ENCODE measurements around the gene CRHR2.

CRHR2 gene

GRCh38 chr7:30727061-30727945 is 45.0 kb upstream of the CRHR2 start:
- Histone ChIP-seq H3K9me3 (replicated peaks; ENCODE audit: insufficient read depth, low read length) (no peaks in the 10 kb centered on the region), H2AFZ (ENCODE audit: low read length) (no peak overlapping the region), H3K9ac (ENCODE audit: low read length) (no peak overlapping the region), H3K27ac (ENCODE audit: low read length) (no peak overlapping the region), H3K4me3 (ENCODE audit: low read length) (no peak overlapping the region), H3K9me2 (replicated peaks; ENCODE audit: insufficient read depth, low read length) (no peaks in the 10 kb centered on the region), H3K4me1 (ENCODE audit: low read length) (no peaks in the 10 kb centered on the region), H3F3A (ENCODE audit: insufficient read depth, low read length) (no peaks in the 10 kb centered on the region), H3K27me3 (replicated peaks; ENCODE audit: insufficient read depth, low read length) (no peaks in the 10 kb centered on the region), H3K79me2 (ENCODE audit: low read length) (no peaks in the 10 kb centered on the region), H3K36me3 (replicated peaks; ENCODE audit: insufficient read depth, low read length) (no peaks in the 10 kb centered on the region), H3K4me2 (ENCODE audit: low read depth, low read length) (no peak overlapping the region), H4K20me1 (ENCODE audit: insufficient read depth, low read length) (no peaks in the 10 kb centered on the region)
- TF ChIP-seq, protein P1, sequence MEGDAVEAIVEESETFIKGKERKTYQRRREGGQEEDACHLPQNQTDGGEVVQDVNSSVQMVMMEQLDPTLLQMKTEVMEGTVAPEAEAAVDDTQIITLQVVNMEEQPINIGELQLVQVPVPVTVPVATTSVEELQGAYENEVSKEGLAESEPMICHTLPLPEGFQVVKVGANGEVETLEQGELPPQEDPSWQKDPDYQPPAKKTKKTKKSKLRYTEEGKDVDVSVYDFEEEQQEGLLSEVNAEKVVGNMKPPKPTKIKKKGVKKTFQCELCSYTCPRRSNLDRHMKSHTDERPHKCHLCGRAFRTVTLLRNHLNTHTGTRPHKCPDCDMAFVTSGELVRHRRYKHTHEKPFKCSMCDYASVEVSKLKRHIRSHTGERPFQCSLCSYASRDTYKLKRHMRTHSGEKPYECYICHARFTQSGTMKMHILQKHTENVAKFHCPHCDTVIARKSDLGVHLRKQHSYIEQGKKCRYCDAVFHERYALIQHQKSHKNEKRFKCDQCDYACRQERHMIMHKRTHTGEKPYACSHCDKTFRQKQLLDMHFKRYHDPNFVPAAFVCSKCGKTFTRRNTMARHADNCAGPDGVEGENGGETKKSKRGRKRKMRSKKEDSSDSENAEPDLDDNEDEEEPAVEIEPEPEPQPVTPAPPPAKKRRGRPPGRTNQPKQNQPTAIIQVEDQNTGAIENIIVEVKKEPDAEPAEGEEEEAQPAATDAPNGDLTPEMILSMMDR (IDR thresholded peaks at IDR 0.05; ENCODE audit: low read length): no peak
- TF ChIP-seq EZH2 (optimal IDR thresholded peaks at IDR 0.05; ENCODE audit: low read depth, low read length) (no peak), EZH2phosphoT487 (IDR thresholded peaks at IDR 0.05; ENCODE audit: low read length) (no peak)
- DNase-seq: no peak

DNA sequence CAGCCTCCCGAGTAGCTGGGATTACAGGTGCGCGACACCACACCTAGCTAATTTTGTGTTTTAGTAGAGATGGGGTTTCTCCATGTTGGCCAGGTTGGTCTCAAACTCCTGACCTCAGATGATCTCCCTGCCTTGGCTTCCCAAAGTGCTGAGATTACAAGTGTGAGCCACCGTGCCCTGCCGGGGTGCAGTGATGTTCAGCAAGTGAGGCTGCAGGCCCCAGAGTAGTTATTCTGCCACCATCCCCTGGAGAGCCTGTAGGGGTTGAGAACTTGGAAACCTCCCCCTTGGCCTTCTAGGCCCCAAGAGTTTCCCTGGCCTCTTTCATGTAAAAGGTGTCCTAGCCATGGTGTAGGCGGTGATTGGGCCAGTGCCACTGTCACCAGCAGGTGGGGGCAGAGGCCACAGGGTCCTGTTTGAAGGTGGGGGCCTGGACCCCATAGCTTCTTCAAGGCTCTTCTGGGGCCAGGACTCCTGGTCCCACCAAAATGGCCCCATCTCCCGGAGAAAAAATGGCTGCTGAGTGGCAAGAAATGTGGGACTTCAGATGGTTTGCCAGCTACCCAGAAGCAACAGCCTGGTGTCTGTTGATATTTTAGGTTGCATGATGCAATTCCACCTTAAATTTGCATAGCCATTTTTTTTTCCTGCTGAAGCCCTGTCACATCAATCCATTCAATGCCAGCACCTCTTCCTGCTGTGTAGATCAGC is 44.2 kb upstream of the CRHR2 start:
- Histone ChIP-seq H3K27me3 (replicated peaks; ENCODE audit: insufficient read depth, low read length) (no peaks in the 10 kb centered on the region), H3F3A (ENCODE audit: insufficient read depth, low read length) (no peaks in the 10 kb centered on the region), H3K27ac (ENCODE audit: low read length) (no peak overlapping the region), H2AFZ (ENCODE audit: low read length) (no peak overlapping the region), H3K9ac (ENCODE audit: low read length) (no peak overlapping the region), H3K4me3 (ENCODE audit: low read length) (no peak overlapping the region), H3K4me2 (ENCODE audit: low read depth, low read length) (no peak overlapping the region), H3K79me2 (ENCODE audit: low read length) (no peaks in the 10 kb centered on the region), H3K9me3 (replicated peaks; ENCODE audit: insufficient read depth, low read length) (no peaks in the 10 kb centered on the region), H3K36me3 (replicated peaks; ENCODE audit: insufficient read depth, low read length) (no peaks in the 10 kb centered on the region), H4K20me1 (ENCODE audit: insufficient read depth, low read length) (no peaks in the 10 kb centered on the region), H3K9me2 (replicated peaks; ENCODE audit: insufficient read depth, low read length) (no peaks in the 10 kb centered on the region), H3K4me1 (ENCODE audit: low read length) (no peaks in the 10 kb centered on the region)
- TF ChIP-seq EZH2phosphoT487 (IDR thresholded peaks at IDR 0.05; ENCODE audit: low read length) (no peak), EZH2 (optimal IDR thresholded peaks at IDR 0.05; ENCODE audit: low read depth, low read length) (no peak)
- no peak for DNase-seq

- H4K20me1 ChIP-seq (ENCODE audit: insufficient read depth, low read length): no peaks in the 10 kb centered on the region
- TF ChIP-seq EZH2 (optimal IDR thresholded peaks at IDR 0.05; ENCODE audit: low read depth, low read length) (no peak), EZH2phosphoT487 (IDR thresholded peaks at IDR 0.05; ENCODE audit: low read length) (no peak)
- TF ChIP-seq, protein P1 (IDR thresholded peaks at IDR 0.05; ENCODE audit: low read length): no peak
- H3K9ac ChIP-seq (ENCODE audit: low read length): no peak overlapping the region
- H3K4me3 ChIP-seq (ENCODE audit: low read length): no peak overlapping the region
- H3K79me2 ChIP-seq (ENCODE audit: low read length): no peaks in the 10 kb centered on the region
- H3K27me3 ChIP-seq (replicated peaks; ENCODE audit: insufficient read depth, low read length): no peaks in the 10 kb centered on the region
- H3K4me2 ChIP-seq (ENCODE audit: low read depth, low read length): no peak overlapping the region
- DNase-seq: no peak
- H3K27ac ChIP-seq (ENCODE audit: low read length): no peak overlapping the region
- no peaks in the 10 kb centered on the region for H3K9me2 ChIP-seq (replicated peaks; ENCODE audit: insufficient read depth, low read length)
- no peak overlapping the region for H2AFZ ChIP-seq (ENCODE audit: low read length)
- no peaks in the 10 kb centered on the region for H3K9me3 ChIP-seq (replicated peaks; ENCODE audit: insufficient read depth, low read length)
- H3K36me3 ChIP-seq (replicated peaks; ENCODE audit: insufficient read depth, low read length): no peaks in the 10 kb centered on the region
- H3F3A ChIP-seq (ENCODE audit: insufficient read depth, low read length): no peaks in the 10 kb centered on the region
- no peaks in the 10 kb centered on the region for H3K4me1 ChIP-seq (ENCODE audit: low read length)
These were observed 41.5 kb upstream of the CRHR2 start for GRCh38 chr7:30723776-30724175.
